ENCODE measurements around the gene C19orf85.

C19orf85 gene

DNA sequence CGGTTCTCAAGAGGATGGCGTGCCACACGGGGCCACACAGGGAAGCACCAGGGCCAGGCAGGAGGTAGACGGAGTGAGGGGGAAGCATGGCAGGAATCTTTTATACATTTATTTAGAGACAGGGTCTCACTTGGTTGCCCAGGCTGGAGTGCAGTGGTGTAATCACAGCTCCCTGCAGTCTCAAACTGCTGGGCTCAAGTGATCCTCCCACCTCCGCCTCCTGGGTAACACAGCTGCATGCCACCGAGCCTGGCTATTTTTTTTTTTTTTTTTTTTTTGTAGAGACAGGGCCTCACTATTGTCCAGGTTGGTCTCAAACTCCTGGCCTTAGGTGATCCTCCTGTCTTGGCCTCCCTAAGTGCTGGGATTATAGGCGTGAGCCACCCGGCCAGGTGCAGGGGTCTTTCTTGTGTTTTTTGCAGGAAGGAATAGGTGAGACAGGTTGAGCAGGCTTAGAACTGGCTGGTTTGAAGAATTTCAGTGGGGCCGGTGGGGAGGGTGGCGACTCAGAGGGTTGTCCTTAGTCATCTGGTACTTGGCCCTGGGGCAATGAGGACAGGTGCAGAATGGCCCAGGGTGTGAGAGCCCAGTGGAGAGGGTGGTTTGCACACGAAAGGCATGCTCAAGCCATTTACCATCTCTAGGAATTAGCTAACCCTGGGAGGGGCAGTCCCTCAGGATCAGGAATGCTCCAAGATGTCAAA, 31.2 kb upstream of the C19orf85 start:
- Histone ChIP-seq H2AK5ac (ENCODE audit: low read length) (no peak overlapping the region), H3K79me1 (ENCODE audit: low read length) (no peaks in the 10 kb centered on the region), H3K4me2 (ENCODE audit: low read length) (no peak overlapping the region), H4K8ac (ENCODE audit: low read depth, low read length) (no peak overlapping the region), H3K36me3 (ENCODE audit: control insufficient read depth, insufficient read depth, low read length) (no peaks in the 10 kb centered on the region), H2BK15ac (replicated peaks; ENCODE audit: low read depth) (no peak overlapping the region), H2BK120ac (ENCODE audit: low read depth, low read length) (no peak overlapping the region), H3K4me3 (ENCODE audit: low read length) (no peak overlapping the region), H3K23ac (ENCODE audit: low read length) (no peak overlapping the region), H4K5ac (ENCODE audit: low read length) (no peak overlapping the region), H3K27me3 (ENCODE audit: insufficient read depth, low read length, poor library complexity) (no peaks in the 10 kb centered on the region), H3K27ac (ENCODE audit: low read depth, low read length) (no peak overlapping the region), H3K9ac (ENCODE audit: low read length) (no peak overlapping the region), H2BK5ac (ENCODE audit: low read length) (no peak overlapping the region), H3K18ac (ENCODE audit: low read length) (no peak overlapping the region), H3K79me2 (ENCODE audit: control insufficient read depth, insufficient read depth, low read length) (no peaks in the 10 kb centered on the region), H3K56ac (ENCODE audit: low read length) (no peak overlapping the region), H3K4ac (ENCODE audit: low read depth, low read length) (no peak overlapping the region), H3K4me1 (ENCODE audit: control insufficient read depth, low read depth, low read length) (no peaks in the 10 kb centered on the region)
- peak; percentile 55 for DNase-seq
- no CpG with 5 or more reads among the region's 11 CpGs for WGBS (ENCODE audit: extremely low coverage, insufficient coverage, low lambda C conversion rate)

DNA sequence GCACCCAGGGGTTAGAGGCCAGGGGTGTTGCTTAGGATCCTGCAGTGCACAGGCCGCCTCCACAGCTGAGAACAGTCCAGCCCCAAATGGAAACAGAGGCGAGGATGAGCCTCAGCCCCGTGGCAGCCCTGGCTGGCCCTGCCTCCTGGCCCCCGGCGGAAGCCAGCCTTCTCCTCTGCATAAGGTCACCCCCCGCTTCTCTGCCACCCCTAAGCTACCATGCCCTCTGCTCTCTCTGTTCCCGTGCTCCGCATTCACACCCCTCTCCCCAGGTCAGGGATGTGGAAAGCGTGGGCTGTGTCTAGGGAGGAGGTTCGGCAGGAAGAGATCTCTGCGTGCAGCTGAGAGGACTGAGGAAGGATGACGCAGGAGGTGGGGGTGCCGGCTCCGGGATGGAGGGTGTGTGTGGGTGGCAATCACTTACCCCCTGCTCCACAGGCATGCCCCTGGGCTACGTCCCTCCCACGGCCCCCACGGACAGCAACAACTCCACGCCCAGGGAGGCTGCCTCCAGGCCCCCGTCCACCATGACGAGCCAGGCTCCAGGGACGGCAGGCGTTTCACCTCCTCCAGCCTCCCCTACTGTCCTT, 29.7 kb upstream of the C19orf85 start:
- Histone ChIP-seq H3K4me3 (ENCODE audit: low read length) (no peak overlapping the region), H3K36me3 (ENCODE audit: control insufficient read depth, insufficient read depth, low read length) (no peaks in the 10 kb centered on the region), H3K79me2 (ENCODE audit: control insufficient read depth, insufficient read depth, low read length) (no peaks in the 10 kb centered on the region), H4K8ac (ENCODE audit: low read depth, low read length) (no peak overlapping the region), H3K56ac (ENCODE audit: low read length) (no peak overlapping the region), H3K4me1 (ENCODE audit: control insufficient read depth, low read depth, low read length) (no peaks in the 10 kb centered on the region), H3K9ac (ENCODE audit: low read length) (no peak overlapping the region), H3K23ac (ENCODE audit: low read length) (no peak overlapping the region), H3K18ac (ENCODE audit: low read length) (no peak overlapping the region), H4K5ac (ENCODE audit: low read length) (no peak overlapping the region), H2BK5ac (ENCODE audit: low read length) (no peak overlapping the region), H2AK5ac (ENCODE audit: low read length) (no peak overlapping the region), H2BK15ac (replicated peaks; ENCODE audit: low read depth) (no peak overlapping the region), H3K4me2 (ENCODE audit: low read length) (no peak overlapping the region), H2BK120ac (ENCODE audit: low read depth, low read length) (no peak overlapping the region), H3K27ac (ENCODE audit: low read depth, low read length) (no peak overlapping the region), H3K27me3 (ENCODE audit: insufficient read depth, low read length, poor library complexity) (no peaks in the 10 kb centered on the region), H3K4ac (ENCODE audit: low read depth, low read length) (no peak overlapping the region), H3K79me1 (ENCODE audit: low read length) (no peaks in the 10 kb centered on the region)
- no peak for DNase-seq
- WGBS (ENCODE audit: extremely low coverage, insufficient coverage, low lambda C conversion rate): no CpG with 5 or more reads among the region's 22 CpGs

DNA sequence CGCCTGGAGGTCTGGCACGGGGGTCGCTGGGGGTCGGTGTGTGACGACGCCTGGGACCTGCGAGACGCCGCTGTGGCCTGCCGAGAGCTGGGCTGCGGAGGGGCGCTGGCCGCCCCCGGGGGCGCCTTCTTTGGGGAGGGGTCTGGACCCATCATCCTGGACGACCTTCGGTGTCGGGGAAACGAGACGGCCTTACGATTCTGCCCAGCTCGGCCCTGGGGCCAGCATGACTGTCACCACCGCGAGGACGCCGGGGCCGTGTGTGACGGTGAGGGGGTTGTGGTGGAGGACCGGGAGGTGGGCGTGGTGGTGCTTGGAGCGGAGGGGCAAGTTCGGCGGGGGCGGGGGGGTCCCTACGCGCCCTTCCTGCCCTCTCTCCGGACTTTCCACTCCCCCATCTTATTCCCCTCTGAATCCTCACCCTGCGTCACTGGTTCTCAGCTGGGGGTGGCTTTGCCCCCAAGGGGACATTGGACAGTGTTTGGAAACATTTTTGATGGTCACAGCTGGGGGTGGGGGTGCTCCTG, 29.2 kb upstream of the C19orf85 start:
- Histone ChIP-seq H3K79me1 (ENCODE audit: low read length) (no peaks in the 10 kb centered on the region), H3K56ac (ENCODE audit: low read length) (no peak overlapping the region), H4K5ac (ENCODE audit: low read length) (no peak overlapping the region), H3K4ac (ENCODE audit: low read depth, low read length) (no peak overlapping the region), H2AK5ac (ENCODE audit: low read length) (no peak overlapping the region), H3K36me3 (ENCODE audit: control insufficient read depth, insufficient read depth, low read length) (no peaks in the 10 kb centered on the region), H3K79me2 (ENCODE audit: control insufficient read depth, insufficient read depth, low read length) (no peaks in the 10 kb centered on the region), H3K23ac (ENCODE audit: low read length) (no peak overlapping the region), H3K4me2 (ENCODE audit: low read length) (no peak overlapping the region), H4K8ac (ENCODE audit: low read depth, low read length) (no peak overlapping the region), H2BK15ac (replicated peaks; ENCODE audit: low read depth) (no peak overlapping the region), H3K4me3 (ENCODE audit: low read length) (no peak overlapping the region), H3K27ac (ENCODE audit: low read depth, low read length) (no peak overlapping the region), H3K9ac (ENCODE audit: low read length) (no peak overlapping the region), H2BK120ac (ENCODE audit: low read depth, low read length) (no peak overlapping the region), H3K4me1 (ENCODE audit: control insufficient read depth, low read depth, low read length) (no peaks in the 10 kb centered on the region), H2BK5ac (ENCODE audit: low read length) (no peak overlapping the region), H3K27me3 (ENCODE audit: insufficient read depth, low read length, poor library complexity) (no peaks in the 10 kb centered on the region), H3K18ac (ENCODE audit: low read length) (no peak overlapping the region)
- no CpG with 5 or more reads among the region's 38 CpGs for WGBS (ENCODE audit: extremely low coverage, insufficient coverage, low lambda C conversion rate)
- no peak for DNase-seq

DNA sequence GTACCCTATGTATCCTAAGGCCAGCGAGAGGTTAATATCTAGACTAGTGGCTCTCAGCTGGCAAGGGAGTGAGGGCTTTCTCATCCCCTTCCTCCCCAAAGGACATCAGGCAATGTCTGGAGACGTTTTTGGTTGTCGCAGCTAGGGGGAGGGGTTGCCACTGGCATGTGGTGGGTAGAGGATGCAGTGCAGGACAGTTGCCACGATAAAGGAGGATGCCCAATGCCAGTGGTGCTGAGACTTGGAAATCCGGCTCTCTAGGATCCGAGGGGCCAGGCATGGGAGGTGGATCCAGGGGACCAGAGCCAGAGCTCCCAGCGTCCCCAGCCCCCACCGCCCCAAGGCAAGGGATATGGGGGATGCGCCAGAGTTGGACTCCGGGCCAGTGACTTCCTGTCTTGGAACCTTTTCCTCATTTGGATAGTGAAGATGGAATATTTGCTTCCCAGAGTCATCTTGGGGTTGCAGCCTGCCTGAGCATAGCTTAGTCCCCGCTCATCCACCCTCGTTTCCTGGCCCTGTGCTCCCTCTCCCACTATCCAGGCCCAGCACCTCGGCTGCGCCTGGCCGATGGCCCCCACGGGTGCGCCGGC, 28.6 kb upstream of the C19orf85 start:
- no peak overlapping the region for H3K4ac ChIP-seq (ENCODE audit: low read depth, low read length)
- no peak overlapping the region for H2BK15ac ChIP-seq (replicated peaks; ENCODE audit: low read depth)
- no peaks in the 10 kb centered on the region for H3K4me1 ChIP-seq (ENCODE audit: control insufficient read depth, low read depth, low read length)
- H2BK120ac ChIP-seq (ENCODE audit: low read depth, low read length): no peak overlapping the region
- H3K4me3 ChIP-seq (ENCODE audit: low read length): no peak overlapping the region
- no peaks in the 10 kb centered on the region for H3K27me3 ChIP-seq (ENCODE audit: insufficient read depth, low read length, poor library complexity)
- no peak overlapping the region for H3K27ac ChIP-seq (ENCODE audit: low read depth, low read length)
- H3K56ac ChIP-seq (ENCODE audit: low read length): no peak overlapping the region
- no peaks in the 10 kb centered on the region for H3K36me3 ChIP-seq (ENCODE audit: control insufficient read depth, insufficient read depth, low read length)
- no peaks in the 10 kb centered on the region for H3K79me2 ChIP-seq (ENCODE audit: control insufficient read depth, insufficient read depth, low read length)
- no peak overlapping the region for H2AK5ac ChIP-seq (ENCODE audit: low read length)
- H3K9ac ChIP-seq (ENCODE audit: low read length): no peak overlapping the region
- no peak overlapping the region for H3K4me2 ChIP-seq (ENCODE audit: low read length)
- no peak overlapping the region for H3K18ac ChIP-seq (ENCODE audit: low read length)
- H4K8ac ChIP-seq (ENCODE audit: low read depth, low read length): no peak overlapping the region
- no peak overlapping the region for H2BK5ac ChIP-seq (ENCODE audit: low read length)
- WGBS (ENCODE audit: extremely low coverage, insufficient coverage, low lambda C conversion rate): no CpG with 5 or more reads among the region's 18 CpGs
- no peak for DNase-seq
- no peak overlapping the region for H4K5ac ChIP-seq (ENCODE audit: low read length)
- no peaks in the 10 kb centered on the region for H3K79me1 ChIP-seq (ENCODE audit: low read length)
- no peak overlapping the region for H3K23ac ChIP-seq (ENCODE audit: low read length)

DNA sequence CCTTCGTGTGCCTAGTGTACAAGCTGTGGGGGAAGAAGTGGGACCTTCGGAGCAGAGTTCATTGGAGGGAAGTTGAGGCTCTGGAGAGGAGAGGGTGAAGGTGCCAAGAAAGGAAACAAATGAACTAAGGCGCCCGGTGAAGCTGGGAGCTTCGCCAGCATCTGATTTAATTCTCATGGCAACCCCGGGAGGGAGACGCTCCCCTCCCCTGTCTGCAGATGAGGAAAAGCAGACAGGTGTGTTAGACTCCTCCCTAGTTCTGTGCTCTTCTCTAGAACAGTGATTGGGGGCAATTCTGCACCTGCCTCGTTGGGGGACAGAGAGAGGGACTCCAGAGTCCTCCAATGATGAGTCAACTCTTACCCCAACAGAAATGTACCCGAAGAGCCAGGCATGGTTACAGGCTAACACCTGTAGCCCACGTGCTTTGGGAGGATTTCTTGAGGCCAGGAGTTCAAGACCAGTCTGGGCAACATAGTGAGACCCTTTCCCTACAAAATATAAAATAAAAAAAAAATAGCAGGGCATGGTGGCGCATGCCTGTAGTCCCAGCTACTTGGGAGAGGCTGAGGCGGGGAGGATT, 27.9 kb upstream of the C19orf85 start:
- no CpG with 5 or more reads among the region's 12 CpGs for WGBS (ENCODE audit: extremely low coverage, insufficient coverage, low lambda C conversion rate)
- no peaks in the 10 kb centered on the region for H3K27me3 ChIP-seq (ENCODE audit: insufficient read depth, low read length, poor library complexity)
- no peak overlapping the region for H4K5ac ChIP-seq (ENCODE audit: low read length)
- peaks cover 3% of the 10 kb centered on the region for H3K4me1 ChIP-seq (ENCODE audit: control insufficient read depth, low read depth, low read length)
- no peak overlapping the region for H3K18ac ChIP-seq (ENCODE audit: low read length)
- no peak overlapping the region for H3K9ac ChIP-seq (ENCODE audit: low read length)
- no peaks in the 10 kb centered on the region for H3K79me2 ChIP-seq (ENCODE audit: control insufficient read depth, insufficient read depth, low read length)
- no peaks in the 10 kb centered on the region for H3K36me3 ChIP-seq (ENCODE audit: control insufficient read depth, insufficient read depth, low read length)
- no peak overlapping the region for H3K23ac ChIP-seq (ENCODE audit: low read length)
- no peak overlapping the region for H3K4ac ChIP-seq (ENCODE audit: low read depth, low read length)
- no peak overlapping the region for H2BK15ac ChIP-seq (replicated peaks; ENCODE audit: low read depth)
- H2AK5ac ChIP-seq (ENCODE audit: low read length): no peak overlapping the region
- H2BK120ac ChIP-seq (ENCODE audit: low read depth, low read length): no peak overlapping the region
- no peak for DNase-seq
- no peak overlapping the region for H4K8ac ChIP-seq (ENCODE audit: low read depth, low read length)
- H3K4me3 ChIP-seq (ENCODE audit: low read length): no peak overlapping the region
- H2BK5ac ChIP-seq (ENCODE audit: low read length): no peak overlapping the region
- no peak overlapping the region for H3K56ac ChIP-seq (ENCODE audit: low read length)
- H3K79me1 ChIP-seq (ENCODE audit: low read length): no peaks in the 10 kb centered on the region
- no peak overlapping the region for H3K27ac ChIP-seq (ENCODE audit: low read depth, low read length)
- H3K4me2 ChIP-seq (ENCODE audit: low read length): no peak overlapping the region
